H9 (cell line): Measurements from ENCODE around the gene PITX1. TPM values are rescaled to one million over a fixed set of nuclear protein-coding genes. Genes with fewer than 3 reads are reported as not detected.

ENCODE experiments used
- DNase-seq: peaks from one replicate; pipeline ENCODE4 v3.0.0-alpha.2; 2017
- H2AFZ ChIP-seq: one replicate; pipeline ENCODE4 v1.6.1; 2013; ENCODE audit warnings: mild to moderate bottlenecking, low read length, control low read depth, moderate library complexity
- H2AK5ac ChIP-seq: 2 replicates; pipeline ENCODE4 v1.6.1; 2013; ENCODE audit warnings: low read length, control low read depth, mixed read lengths; ENCODE audit not compliant: insufficient read length
- H2BK120ac ChIP-seq: one replicate; pipeline ENCODE4 v1.6.1; 2013; ENCODE audit warnings: low read depth, mild to moderate bottlenecking, low read length, control low read depth, inconsistent platforms; ENCODE audit not compliant: poor library complexity, severe bottlenecking
- H2BK12ac ChIP-seq: 2 replicates; pipeline ENCODE4 v1.6.1; 2013; ENCODE audit warnings: low read length, control low read depth, mixed read lengths, low read depth; ENCODE audit not compliant: insufficient read length
- H2BK15ac ChIP-seq: 2 replicates; pipeline ENCODE4 v1.6.1; 2013; ENCODE audit warnings: low read depth, low read length, control low read depth
- H2BK20ac ChIP-seq: one replicate; pipeline ENCODE4 v1.6.1; 2013; ENCODE audit warnings: low read depth, mild to moderate bottlenecking, low read length, control low read depth, inconsistent platforms; ENCODE audit not compliant: poor library complexity, severe bottlenecking
- H2BK5ac ChIP-seq: 2 replicates; pipeline ENCODE4 v1.6.1; 2013; ENCODE audit warnings: low read length, control low read depth, mixed read lengths; ENCODE audit not compliant: insufficient read length
- H3K14ac ChIP-seq: 2 replicates; pipeline ENCODE4 v1.6.1; 2013; ENCODE audit warnings: low read length, control low read depth; ENCODE audit not compliant: insufficient read depth
- H3K18ac ChIP-seq: 2 replicates; pipeline ENCODE4 v1.6.1; 2013; ENCODE audit warnings: low read depth, mild to moderate bottlenecking, mixed read lengths, low read length, control low read depth; ENCODE audit not compliant: insufficient read length
- H3K23ac ChIP-seq: 2 replicates; pipeline ENCODE4 v1.6.1; 2013; ENCODE audit warnings: low read length, control low read depth, mixed read lengths, low read depth; ENCODE audit not compliant: insufficient read length
- H3K23me2 ChIP-seq: 2 replicates; pipeline ENCODE4 v1.6.1; 2013; ENCODE audit warnings: low read depth, mild to moderate bottlenecking, mixed read lengths, low read length, control low read depth; ENCODE audit not compliant: insufficient read length, poor library complexity, severe bottlenecking
- H3K27ac ChIP-seq: 2 replicates; pipeline ENCODE4 v1.5.1; 2013; ENCODE audit warnings: low read length, control low read depth, mixed read lengths, low read depth; ENCODE audit not compliant: insufficient read length
- H3K27me3 ChIP-seq: 2 replicates; pipeline ENCODE4 v1.6.1; 2013; ENCODE audit warnings: low read length, control low read depth, inconsistent platforms; ENCODE audit not compliant: insufficient read depth
- H3K4ac ChIP-seq: 2 replicates; pipeline ENCODE4 v1.6.1; 2013; ENCODE audit warnings: low read depth, mild to moderate bottlenecking, control low read depth, inconsistent platforms, low read length, moderate library complexity
- H3K4me1 ChIP-seq: 2 replicates; pipeline ENCODE4 v1.6.1; 2013; ENCODE audit warnings: low read length, control low read depth, inconsistent platforms; ENCODE audit not compliant: insufficient read depth
- H3K4me2 ChIP-seq: 2 replicates; pipeline ENCODE4 v1.6.1; 2013; ENCODE audit warnings: low read length, control low read depth, mixed read lengths; ENCODE audit not compliant: insufficient read length, insufficient read depth
- H3K56ac ChIP-seq: 2 replicates; pipeline ENCODE4 v1.6.1; 2013; ENCODE audit warnings: low read depth, mild to moderate bottlenecking, mixed read lengths, low read length, control low read depth; ENCODE audit not compliant: insufficient read length
- H3K79me1 ChIP-seq: 2 replicates; pipeline ENCODE4 v1.6.1; 2013; ENCODE audit warnings: low read depth, mild to moderate bottlenecking, moderate library complexity, low read length, control low read depth, inconsistent platforms; ENCODE audit not compliant: insufficient read depth, poor library complexity, severe bottlenecking
- H3K79me2 ChIP-seq: 2 replicates; pipeline ENCODE4 v1.6.1; 2013; ENCODE audit warnings: low read length, control low read depth, inconsistent platforms; ENCODE audit not compliant: insufficient read depth
- H3K9ac ChIP-seq: 2 replicates; pipeline ENCODE4 v1.6.1; 2013; ENCODE audit warnings: low read length, control low read depth, mixed read lengths; ENCODE audit not compliant: insufficient read length; ENCODE audit errors: extremely low read depth
- H3K9me3 ChIP-seq: one replicate; pipeline ENCODE4 v1.6.1; 2013; ENCODE audit warnings: low read depth, low read length, inconsistent platforms; ENCODE audit not compliant: control insufficient read depth
- H3T11ph ChIP-seq: one replicate; pipeline ENCODE4 v1.6.1; 2013; ENCODE audit warnings: mild to moderate bottlenecking, low read length, control low read depth, inconsistent platforms
- H4K20me1 ChIP-seq: one replicate; pipeline ENCODE4 v1.6.1; 2013; ENCODE audit not compliant: control insufficient read depth, insufficient read length, insufficient read depth
- H4K5ac ChIP-seq: 2 replicates; pipeline ENCODE4 v1.6.1; 2013; ENCODE audit warnings: low read depth, mild to moderate bottlenecking, mixed read lengths, low read length, control low read depth; ENCODE audit not compliant: insufficient read length
- H4K8ac ChIP-seq: replicated peaks from 2 replicates; pipeline ENCODE4 v1.6.1; 2013; ENCODE audit warnings: low read length, control low read depth, mixed read lengths, low read depth; ENCODE audit not compliant: insufficient read length
- H4K91ac ChIP-seq: 2 replicates; pipeline ENCODE4 v1.6.1; 2013; ENCODE audit warnings: low read depth, mild to moderate bottlenecking, moderate library complexity, mixed read lengths, low read length, control low read depth; ENCODE audit not compliant: insufficient read length
- H3K27ac Mint-ChIP-seq, 3 experiments: 2 replicates in 2 of 3; 3 replicates in 1 of 3; pipeline ENCODE4 v1.8.0; 2020 to 2021; ENCODE audit warnings: mixed read lengths in 3 of 3, mild to moderate bottlenecking in 1 of 3, moderate library complexity in 1 of 3
- H3K27me3 Mint-ChIP-seq: 2 replicates; pipeline ENCODE4 v1.8.0; 2021; ENCODE audit warnings: low read depth, mild to moderate bottlenecking, moderate library complexity, mixed read lengths
- H3K36me3 Mint-ChIP-seq, 3 experiments: 2 replicates in 2 of 3; 3 replicates in 1 of 3; pipeline ENCODE4 v1.8.0; 2020 to 2021; ENCODE audit warnings: low read depth in 3 of 3, mixed read lengths in 3 of 3; ENCODE audit not compliant: insufficient read depth in 1 of 3
- H3K4me1 Mint-ChIP-seq, 2 experiments: 2 replicates each; pipeline ENCODE4 v1.8.0; 2020; ENCODE audit warnings: mixed read lengths in 2 of 2
- H3K4me3 Mint-ChIP-seq, 2 experiments: 2 replicates in 1 of 2; 3 replicates in 1 of 2; pipeline ENCODE4 v1.8.0; 2020 to 2021; ENCODE audit warnings: mild to moderate bottlenecking in 2 of 2, mixed read lengths in 2 of 2, moderate library complexity in 1 of 2
- H3K9me3 Mint-ChIP-seq, 2 experiments: 2 replicates in 1 of 2; 3 replicates in 1 of 2; pipeline ENCODE4 v1.8.0; 2020; ENCODE audit warnings: mild to moderate bottlenecking in 2 of 2, mixed read lengths in 2 of 2, moderate library complexity in 1 of 2
- CTCF ChIP-seq: fragments of 200-600 bp; sonication (generic); conservative IDR thresholded peaks from 3 replicates; pipeline ENCODE4 v1.8.0; 2021; ENCODE audit warnings: antibody characterized with exemption, mild to moderate bottlenecking
- WGBS: extraction: QIAGEN DNeasy Blood & Tissue Kit; methylation state at CpG from one replicate; pipeline ENCODE4 v1.1.7; 2013; ENCODE audit warnings: missing lambda C conversion rate, low lambda C conversion rate, mixed read lengths; ENCODE audit not compliant: insufficient read length; ENCODE audit errors: extremely low coverage; 5-methylcytosine and 5-hydroxymethylcytosine counted together
- total RNA-seq: library from RNA; stranded (reverse); gene quantifications from 2 replicates; pipeline ENCODE4 v1.2.1, GENCODE V29; 2021

The PITX1 gene
- total RNA-seq, 1 experiment from 2014 or later = not detected

DNA sequence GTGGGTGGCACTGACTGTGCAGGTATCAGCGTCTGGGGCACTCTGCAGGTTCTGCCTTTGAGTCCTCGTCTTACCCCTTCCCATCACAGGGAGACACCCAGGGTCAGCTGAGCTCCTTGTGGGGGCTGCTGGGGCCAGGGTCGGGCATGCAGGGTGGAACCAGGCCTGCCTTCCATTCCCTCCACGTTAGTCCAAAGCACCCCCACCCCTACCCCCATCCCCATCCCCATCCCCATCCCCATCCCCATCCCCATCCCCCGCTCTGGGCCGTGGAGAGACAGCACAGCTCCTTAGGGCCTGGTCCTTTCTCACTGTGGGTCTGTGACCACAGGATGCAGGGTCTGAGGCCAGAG, 1.6 kb upstream of the PITX1 start:
- H3K23me2 ChIP-seq = peaks cover 7% of the 10 kb centered on the region
- H3K4me2 ChIP-seq = no peak overlapping the region
- H3K36me3 Mint-ChIP-seq = no peaks in the 10 kb centered on the region; a peak in 1 of 7 replicates

More for the DNA sequence above, 1.6 kb upstream of the PITX1 start:
- no peaks in the 10 kb centered on the region for H3K79me1 ChIP-seq
- H3K18ac ChIP-seq = no peak overlapping the region
- no peak overlapping the region for H3K56ac ChIP-seq
- no peak overlapping the region for H4K5ac ChIP-seq
- no peak overlapping the region for H2BK120ac ChIP-seq
- H4K20me1 ChIP-seq = no peaks in the 10 kb centered on the region
- peaks cover 0 to 4% of the 10 kb centered on the region in 2 experiments; a peak in 2 of 5 replicates for H3K9me3 Mint-ChIP-seq
- no peak for TF ChIP-seq CTCF
- H3K9me3 ChIP-seq = no peaks in the 10 kb centered on the region
- no peak overlapping the region for H3T11ph ChIP-seq
- H3K27ac ChIP-seq = no peak overlapping the region
- H3K27me3 Mint-ChIP-seq = peaks cover 92% of the 10 kb centered on the region
- no peak overlapping the region for H2BK12ac ChIP-seq
- H2AK5ac ChIP-seq = no peak overlapping the region
- H3K14ac ChIP-seq = no peak overlapping the region
- H4K8ac ChIP-seq = no peak overlapping the region
- no peak overlapping the region for H2BK20ac ChIP-seq
- no peak for DNase-seq
- H3K4ac ChIP-seq = no peak overlapping the region
- H2BK15ac ChIP-seq = no peak overlapping the region
- H3K79me2 ChIP-seq = no peaks in the 10 kb centered on the region
- no peak overlapping the region for H2BK5ac ChIP-seq
- H3K4me1 Mint-ChIP-seq = peaks cover 15 to 29% of the 10 kb centered on the region in 2 experiments
- peaks cover 91% of the 10 kb centered on the region for H3K27me3 ChIP-seq
- H3K4me1 ChIP-seq = no peaks in the 10 kb centered on the region
- H3K4me3 Mint-ChIP-seq = no peak overlapping the region
- no CpG with 5 or more reads among the region's 6 CpGs for WGBS
- H3K9ac ChIP-seq = no peak overlapping the region
- H3K27ac Mint-ChIP-seq = no peak overlapping the region
- H3K23ac ChIP-seq = no peak overlapping the region
- no peak overlapping the region for H4K91ac ChIP-seq
- H2AFZ ChIP-seq = no peak overlapping the region
